Stromal cell of bone marrow (primary cell): Measurements from ENCODE around the gene LGALS4.
"Not testable (repeated sequence)": the region's sequence is repeated elsewhere in the genome, so short reads cannot be mapped to it uniquely, and the experiment has no call there.

Experiments
- DNase-seq: peaks from one replicate; pipeline ENCODE4 v3.0.0-alpha.2; 2012; ENCODE audit warnings: low read depth

Gene LGALS4, protein sequence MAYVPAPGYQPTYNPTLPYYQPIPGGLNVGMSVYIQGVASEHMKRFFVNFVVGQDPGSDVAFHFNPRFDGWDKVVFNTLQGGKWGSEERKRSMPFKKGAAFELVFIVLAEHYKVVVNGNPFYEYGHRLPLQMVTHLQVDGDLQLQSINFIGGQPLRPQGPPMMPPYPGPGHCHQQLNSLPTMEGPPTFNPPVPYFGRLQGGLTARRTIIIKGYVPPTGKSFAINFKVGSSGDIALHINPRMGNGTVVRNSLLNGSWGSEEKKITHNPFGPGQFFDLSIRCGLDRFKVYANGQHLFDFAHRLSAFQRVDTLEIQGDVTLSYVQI

GRCh38 chr19:38812841-38813320 is at the start of gene LGALS4:
TSS of gene LGALS4 (minus strand) at chr19:38812945. CDS start at chr19:38812886, 59 bp downstream.
- DNase-seq, result no peak

DNA sequence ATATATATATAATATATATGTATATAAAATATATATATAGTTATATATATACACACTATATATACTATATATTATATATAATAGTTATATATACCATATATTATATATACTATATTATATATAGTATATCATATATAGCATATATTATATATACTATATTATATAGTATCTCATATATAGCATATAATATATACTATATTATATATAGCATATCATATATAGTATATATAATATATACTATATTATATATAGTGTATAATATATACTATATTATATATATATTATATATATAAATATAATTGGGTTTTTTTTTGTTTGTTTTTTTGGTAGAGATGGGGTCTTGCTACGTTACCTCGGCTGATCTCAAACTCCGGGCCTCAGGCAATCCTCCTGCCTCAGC is 48.6 kb upstream of the LGALS4 start:
- no peak for DNase-seq

DNA sequence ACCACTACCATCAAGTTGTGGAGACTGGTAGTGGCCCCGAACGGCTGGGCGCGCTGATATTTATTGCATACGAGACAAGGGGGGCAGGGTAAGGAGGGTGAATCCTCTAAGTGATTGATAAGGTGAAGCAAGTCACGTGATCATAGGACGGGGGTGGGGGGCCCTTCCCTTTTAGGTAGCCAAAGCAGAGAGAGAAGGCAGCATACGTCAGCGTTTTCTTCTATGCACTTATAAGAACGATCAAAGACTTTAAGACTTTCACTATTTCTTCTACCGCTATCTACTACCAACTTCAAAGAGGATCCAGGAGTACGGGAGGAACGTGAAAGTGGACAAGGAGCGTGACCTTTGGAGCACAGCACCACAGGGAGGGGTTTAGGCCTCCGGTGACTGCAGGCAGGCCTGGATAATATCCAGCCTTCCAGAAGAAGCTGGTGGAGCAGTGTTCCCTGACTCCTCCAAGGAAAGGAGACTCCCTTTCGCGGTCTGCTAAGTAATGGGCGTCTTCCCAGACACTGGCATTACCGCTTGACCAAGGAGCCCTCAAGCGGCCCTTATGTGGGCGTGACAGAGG is 47.0 kb upstream of the LGALS4 start:
- not testable (repeated sequence) for DNase-seq

GRCh38 chr19:38856813-38857212 is 44.1 kb upstream of the LGALS4 start:
- DNase-seq, result no peak

- DNase-seq, result not testable (repeated sequence)
These were observed 43.0 kb upstream of the LGALS4 start for GRCh38 chr19:38855751-38856150.

DNA sequence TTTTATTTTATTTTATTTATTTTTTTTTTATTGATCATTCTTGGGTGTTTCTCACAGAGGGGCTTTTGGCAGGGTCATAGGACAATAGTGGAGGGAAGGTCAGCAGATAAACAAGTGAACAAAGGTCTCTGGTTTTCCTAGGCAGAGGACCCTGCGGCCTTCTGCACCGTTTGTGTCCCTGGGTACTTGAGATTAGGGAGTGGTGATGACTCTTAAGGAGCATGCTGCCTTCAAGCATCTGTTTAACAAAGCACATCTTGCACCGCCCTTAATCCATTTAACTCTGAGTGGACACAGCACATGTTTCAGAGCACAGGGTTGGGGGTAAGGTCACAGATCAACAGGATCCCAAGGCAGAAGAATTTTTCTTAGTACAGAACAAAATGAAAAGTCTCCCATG is 42.2 kb upstream of the LGALS4 start:
- DNase-seq, result not testable (repeated sequence)

DNA sequence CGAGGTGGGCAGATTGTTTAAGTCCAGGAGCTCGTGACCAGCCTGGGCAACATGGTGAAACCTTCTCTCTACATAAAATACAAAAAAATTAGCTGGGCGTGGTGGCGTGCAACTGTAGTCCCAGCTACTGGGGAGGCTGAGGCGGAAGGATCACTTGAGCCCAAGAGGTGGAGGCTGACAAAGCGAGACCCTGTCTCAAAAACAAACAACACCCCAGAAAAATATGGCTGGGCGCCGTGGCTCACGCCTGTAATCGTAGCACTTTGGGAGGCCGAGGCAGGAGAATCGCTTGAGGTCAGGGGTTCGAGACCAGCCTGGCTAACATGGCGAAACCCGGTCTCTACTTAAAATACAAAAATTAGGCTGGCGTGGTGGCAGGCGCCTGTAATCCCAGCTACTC is 40.5 kb upstream of the LGALS4 start:
- DNase-seq, result no peak

- no peak for DNase-seq
These were observed 39.7 kb upstream of the LGALS4 start for GRCh38 chr19:38852231-38853044.

- peak; percentile 85 for DNase-seq
These were observed 39.0 kb upstream of the LGALS4 start for GRCh38 chr19:38851622-38852230.

DNA sequence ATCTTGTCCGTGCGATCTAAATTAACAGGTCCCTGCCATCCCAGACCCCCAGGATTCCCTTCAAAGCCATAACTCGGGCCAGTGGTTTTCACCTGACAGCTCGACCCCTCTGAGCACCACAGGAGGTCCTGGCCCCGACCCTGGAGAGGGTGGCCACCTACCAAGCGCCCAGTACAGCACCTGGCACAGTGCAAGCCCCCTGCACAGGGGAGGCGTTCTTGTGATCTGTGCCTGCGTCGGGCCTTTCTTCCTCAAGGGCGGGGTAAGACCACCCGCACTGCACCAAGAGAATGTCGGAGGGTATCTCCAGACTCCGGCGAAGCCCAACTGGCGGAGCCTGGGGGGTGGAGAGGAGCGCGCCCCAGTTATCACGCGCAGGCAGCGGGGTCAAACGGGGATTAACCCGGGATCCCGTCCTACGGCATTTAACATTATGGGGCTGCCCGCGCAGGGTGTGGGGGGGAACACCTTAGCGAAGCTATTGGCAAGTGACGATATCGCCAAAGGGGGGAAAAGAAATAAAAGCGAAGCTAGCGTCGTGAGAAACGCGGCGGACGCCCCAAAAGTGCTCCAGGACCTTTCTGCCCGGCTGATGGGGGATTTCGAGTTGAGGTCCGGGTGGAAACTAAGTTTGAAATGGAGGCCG is 38.4 kb upstream of the LGALS4 start:
- no peak for DNase-seq

- DNase-seq, result no peak
These were observed 37.8 kb upstream of the LGALS4 start for GRCh38 chr19:38850436-38850975.

DNA sequence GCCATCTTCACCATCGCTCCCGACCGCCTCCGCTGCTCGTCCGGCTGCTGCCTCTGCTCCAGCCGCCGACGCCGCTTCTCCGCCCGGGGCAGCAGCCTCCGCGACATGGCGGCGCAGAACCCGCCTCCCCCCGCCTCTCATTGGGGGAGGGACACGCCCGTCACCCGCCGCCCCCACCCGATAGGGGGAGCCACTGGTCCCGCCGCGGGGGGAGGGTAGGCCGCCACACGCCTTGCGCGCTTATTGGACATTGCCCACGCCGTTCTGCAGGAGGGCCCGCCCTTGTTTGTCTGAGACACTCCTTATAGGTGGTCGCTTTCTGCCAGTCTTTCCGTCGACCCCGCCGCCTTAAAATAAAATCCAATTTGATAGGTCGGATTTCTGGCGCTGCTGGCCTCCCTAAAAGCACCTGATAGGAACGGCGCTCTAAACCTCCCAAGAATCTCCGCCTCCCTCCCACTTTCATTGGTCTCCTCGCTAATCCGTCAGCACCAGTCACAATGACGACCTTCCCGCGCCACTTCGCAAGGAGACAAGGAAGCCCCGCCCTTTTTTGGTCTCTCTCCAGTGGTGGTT is 37.2 kb upstream of the LGALS4 start, which contains the start of gene HNRNPL:
Gene HNRNPL (minus strand): TSS at position 127 of the 576 bp plus-strand sequence. CDS start 20 bp downstream, at position 107.
- peak; percentile 100 for DNase-seq

- peak; percentile 86 for DNase-seq
These were observed 36.6 kb upstream of the LGALS4 start for GRCh38 chr19:38849147-38849859.

DNA sequence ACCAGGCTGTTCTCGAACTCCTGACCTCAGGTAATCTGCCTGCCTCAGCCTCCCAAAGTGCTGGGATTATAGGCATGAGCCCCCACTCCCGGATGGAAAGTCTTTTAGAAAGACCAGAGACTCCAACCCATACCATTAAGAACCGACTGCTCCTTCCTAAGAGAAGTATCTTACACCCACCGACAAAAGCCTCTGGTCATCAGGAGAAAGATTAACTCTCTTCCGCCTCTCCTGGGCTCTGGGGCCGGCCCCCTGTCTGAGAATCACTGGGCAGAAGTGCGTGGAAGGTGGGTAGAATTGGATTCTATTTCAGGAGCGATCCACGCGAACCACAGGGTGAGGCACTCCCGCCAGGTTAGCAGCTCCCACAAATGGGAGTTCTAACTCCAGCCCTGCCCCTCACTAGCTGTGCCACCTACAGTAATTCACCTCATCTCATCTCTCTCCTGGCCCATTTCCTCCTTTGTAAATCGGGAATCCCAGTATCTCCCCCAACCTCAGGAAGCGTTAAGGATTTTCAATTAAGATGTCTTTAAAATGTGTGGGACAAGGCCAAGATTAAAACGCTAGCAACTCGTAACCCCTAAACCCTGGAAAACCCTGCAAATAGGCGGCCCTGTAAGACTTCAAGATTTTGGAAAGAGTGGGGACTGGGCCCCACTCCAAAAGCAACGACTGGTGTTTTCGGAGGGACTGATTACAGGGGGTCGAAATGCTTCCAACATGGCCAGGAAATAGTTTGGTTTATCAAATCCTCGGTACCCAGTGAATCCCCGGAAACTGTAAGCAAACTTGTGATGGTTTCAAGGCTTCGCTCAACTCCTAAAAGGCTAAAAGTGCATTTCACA is 35.8 kb upstream of the LGALS4 start:
- DNase-seq, result no peak

- no peak for DNase-seq
These were observed 33.4 kb upstream of the LGALS4 start for GRCh38 chr19:38846097-38846496.

DNA sequence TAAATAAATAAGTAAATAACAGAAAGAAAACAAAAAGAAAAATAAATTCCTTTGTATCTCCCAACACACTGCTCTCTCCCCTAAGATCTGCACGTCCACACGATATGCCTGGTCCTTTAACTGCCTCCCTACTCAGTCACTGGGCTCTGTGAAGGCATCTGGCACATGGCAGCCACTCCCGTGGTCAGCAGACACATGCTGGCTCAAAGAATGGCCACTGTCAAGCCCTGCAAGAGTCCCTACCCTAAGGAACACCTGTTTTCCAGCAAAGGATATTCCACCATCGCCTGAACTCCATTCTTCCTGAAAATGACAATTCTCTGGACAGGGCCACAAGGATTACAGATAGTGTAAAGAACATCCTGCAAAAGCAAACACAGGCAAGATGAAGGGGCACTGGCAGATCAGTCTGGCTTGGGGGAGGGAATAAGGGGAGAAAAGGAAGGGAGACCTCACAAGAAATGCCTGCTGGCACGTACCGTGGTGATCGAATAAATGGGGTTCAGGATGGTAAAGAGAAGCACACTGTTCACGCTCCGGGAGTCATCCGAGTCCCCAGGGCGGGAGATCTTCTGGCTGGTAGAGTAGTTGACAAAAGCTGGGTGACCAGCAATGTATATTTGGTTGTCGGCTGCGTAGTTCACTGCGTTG is 32.8 kb upstream of the LGALS4 start:
- no peak for DNase-seq

DNA sequence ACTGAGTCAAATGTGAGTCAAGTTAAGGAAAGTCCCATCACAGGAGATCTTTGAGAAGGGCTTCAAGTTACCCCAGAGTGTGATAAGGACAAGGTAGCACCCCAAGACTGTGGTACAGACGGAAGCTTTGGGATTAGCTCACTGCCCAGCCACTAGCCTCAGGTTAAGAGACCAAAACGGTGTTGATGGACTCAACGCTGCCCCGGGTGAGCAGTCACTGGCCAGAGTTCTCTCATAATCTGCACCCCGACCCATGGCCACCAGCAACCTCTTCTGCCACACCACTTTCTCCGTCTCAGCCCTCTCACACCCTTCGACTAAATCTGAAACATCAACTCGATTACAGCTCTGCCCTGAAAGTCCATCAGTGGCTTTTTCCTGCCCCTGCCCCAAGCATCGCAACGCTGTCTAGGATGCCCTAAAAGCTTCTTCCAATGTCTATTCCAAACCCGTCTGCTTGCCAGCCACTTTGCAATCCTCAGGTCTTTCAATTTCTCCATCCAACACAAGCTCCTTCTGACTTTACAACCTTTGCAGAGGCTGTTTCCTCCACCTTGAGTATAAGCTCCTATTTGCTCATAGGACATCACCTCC is 31.4 kb upstream of the LGALS4 start:
- DNase-seq, result no peak

DNA sequence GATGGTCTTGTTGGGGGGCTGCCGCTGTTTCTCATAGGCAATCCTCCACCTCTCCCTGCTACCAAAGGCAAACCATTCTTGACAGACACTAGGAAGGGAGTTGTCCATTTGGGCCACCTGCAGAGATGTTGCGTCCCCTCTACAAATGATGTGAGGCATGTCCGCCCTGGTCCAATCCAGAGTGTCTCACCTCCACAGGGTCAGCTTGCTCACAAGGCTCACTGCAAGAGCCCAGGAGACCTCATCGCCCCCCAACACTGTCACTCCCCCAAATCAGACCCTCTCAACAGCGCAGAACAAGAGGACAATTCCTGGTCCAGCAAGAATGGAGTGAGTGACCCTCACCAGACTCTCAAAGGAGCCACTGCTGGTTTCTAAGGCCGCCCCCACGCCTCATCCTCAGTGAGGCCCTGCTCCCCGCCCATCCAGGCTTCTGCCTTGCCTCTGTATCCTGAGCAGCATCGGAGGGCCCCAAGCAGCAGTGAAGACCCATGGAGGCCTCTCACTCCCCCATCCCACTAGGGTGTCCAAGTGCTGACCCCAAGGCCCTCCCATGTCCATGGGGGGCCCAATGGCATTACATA is 30.5 kb upstream of the LGALS4 start:
- DNase-seq, result no peak
